ENCODE measurements around the gene ITGB7.

Gene ITGB7

GRCh38 chr12:53193040-53193439 is 14.0 kb downstream of the ITGB7 start:
- Histone ChIP-seq H3K9me2 (replicated peaks; ENCODE audit: insufficient read depth, low read length) (no peaks in the 10 kb centered on the region), H3K27me3 (replicated peaks; ENCODE audit: insufficient read depth, low read length) (no peaks in the 10 kb centered on the region)

GRCh38 chr12:53192531-53193021 is 14.5 kb downstream of the ITGB7 start:
- peaks cover 48% of the 10 kb centered on the region for H3K79me2 ChIP-seq (ENCODE audit: low read length)
- H3K4me3 ChIP-seq (ENCODE audit: low read length) = no peak overlapping the region
- H3K9me2 ChIP-seq (replicated peaks; ENCODE audit: insufficient read depth, low read length) = no peaks in the 10 kb centered on the region
- peaks cover 55% of the 10 kb centered on the region for H3K36me3 ChIP-seq (replicated peaks; ENCODE audit: insufficient read depth, low read length)
- peaks cover 41% of the 10 kb centered on the region for H3K4me1 ChIP-seq (ENCODE audit: low read length)
- peaks cover 99% of the 10 kb centered on the region for H3F3A ChIP-seq (ENCODE audit: insufficient read depth, low read length)
- H3K9ac ChIP-seq (ENCODE audit: low read length) = peak overlapping the region; percentile 6; the same call in 1 of the 2 replicates
- no peaks in the 10 kb centered on the region for H3K9me3 ChIP-seq (replicated peaks; ENCODE audit: insufficient read depth, low read length)
- peak; percentile 34 for DNase-seq
- H3K4me2 ChIP-seq (ENCODE audit: low read depth, low read length) = no peak overlapping the region
- H2AFZ ChIP-seq (ENCODE audit: low read length) = no peak overlapping the region
- TF ChIP-seq CTCF (IDR thresholded peaks at IDR 0.05; ENCODE audit: low read length) (no peak), EZH2 (optimal IDR thresholded peaks at IDR 0.05; ENCODE audit: low read depth, low read length) (no peak), EZH2phosphoT487 (IDR thresholded peaks at IDR 0.05; ENCODE audit: low read length) (no peak)
- no peaks in the 10 kb centered on the region for H3K27me3 ChIP-seq (replicated peaks; ENCODE audit: insufficient read depth, low read length)
- H3K27ac ChIP-seq (ENCODE audit: low read length) = peak overlapping the region; percentile 99; the same call in 1 of the 2 replicates
- H4K20me1 ChIP-seq (ENCODE audit: insufficient read depth, low read length) = peaks cover 68% of the 10 kb centered on the region

More at GRCh38 chr12:53193040-53193439, 14.0 kb downstream of the ITGB7 start:
- Histone ChIP-seq H3K4me3 (ENCODE audit: low read length) (no peak overlapping the region), H3K4me1 (ENCODE audit: low read length) (peaks cover 41% of the 10 kb centered on the region), H3K9me3 (replicated peaks; ENCODE audit: insufficient read depth, low read length) (no peaks in the 10 kb centered on the region), H3K79me2 (ENCODE audit: low read length) (peaks cover 53% of the 10 kb centered on the region), H3F3A (ENCODE audit: insufficient read depth, low read length) (peaks cover 99% of the 10 kb centered on the region), H3K27ac (ENCODE audit: low read length) (peak overlapping the region; percentile 99; the same call in 1 of the 2 replicates), H4K20me1 (ENCODE audit: insufficient read depth, low read length) (peaks cover 68% of the 10 kb centered on the region), H3K36me3 (replicated peaks; ENCODE audit: insufficient read depth, low read length) (peaks cover 55% of the 10 kb centered on the region), H3K9ac (ENCODE audit: low read length) (no peak overlapping the region; the same call in 1 of the 2 replicates), H2AFZ (ENCODE audit: low read length) (no peak overlapping the region), H3K4me2 (ENCODE audit: low read depth, low read length) (no peak overlapping the region)
- DNase-seq = no peak
- TF ChIP-seq CTCF (IDR thresholded peaks at IDR 0.05; ENCODE audit: low read length) = no peak

GRCh38 chr12:53191885-53192530 is 15.0 kb downstream of the ITGB7 start:
- peaks cover 36% of the 10 kb centered on the region for H3K4me1 ChIP-seq (ENCODE audit: low read length)
- H3K4me3 ChIP-seq (ENCODE audit: low read length) = no peak overlapping the region
- H3K27me3 ChIP-seq (replicated peaks; ENCODE audit: insufficient read depth, low read length) = no peaks in the 10 kb centered on the region
- H2AFZ ChIP-seq (ENCODE audit: low read length) = no peak overlapping the region
- H3K9me3 ChIP-seq (replicated peaks; ENCODE audit: insufficient read depth, low read length) = no peaks in the 10 kb centered on the region
- peaks cover 64% of the 10 kb centered on the region for H4K20me1 ChIP-seq (ENCODE audit: insufficient read depth, low read length)
- H3K4me2 ChIP-seq (ENCODE audit: low read depth, low read length) = no peak overlapping the region
- H3K27ac ChIP-seq (ENCODE audit: low read length) = peak overlapping the region; percentile 60; the same call in 1 of the 2 replicates
- peak; percentile 23 for DNase-seq
- peak overlapping the region; percentile 6; the same call in 1 of the 2 replicates for H3K9ac ChIP-seq (ENCODE audit: low read length)
- H3K79me2 ChIP-seq (ENCODE audit: low read length) = peaks cover 43% of the 10 kb centered on the region
- H3K36me3 ChIP-seq (replicated peaks; ENCODE audit: insufficient read depth, low read length) = peaks cover 50% of the 10 kb centered on the region
- peaks cover 99% of the 10 kb centered on the region for H3F3A ChIP-seq (ENCODE audit: insufficient read depth, low read length)
- TF ChIP-seq CTCF (IDR thresholded peaks at IDR 0.05; ENCODE audit: low read length) = no peak
- TF ChIP-seq EZH2 (optimal IDR thresholded peaks at IDR 0.05; ENCODE audit: low read depth, low read length) = no peak
- TF ChIP-seq EZH2phosphoT487 (IDR thresholded peaks at IDR 0.05; ENCODE audit: low read length) = no peak
- no peaks in the 10 kb centered on the region for H3K9me2 ChIP-seq (replicated peaks; ENCODE audit: insufficient read depth, low read length)

All from MM.1S (cell line).